Lung (tissue), 12 donors: Measurements from ENCODE around the gene MSLN. TPM values are rescaled to one million over a fixed set of nuclear protein-coding genes. Genes with fewer than 3 reads are reported as not detected.
A peak's percentile ranks its signal among the peaks of the same experiment; 100 is the strongest.

Experiments
- ATAC-seq: fragments of 200-7000 bp; cut with Tn5 transposase; one replicate; pipeline ENCODE4 v1.9.1; 2020; ENCODE audit warnings: moderate number of reproducible peaks; ENCODE audit not compliant: insufficient read depth, low FRiP score
- DNase-seq, 3 donors: peaks; one replicate each; pipeline ENCODE4 v3.0.0-alpha.2; 2013 to 2017
- H3K27ac ChIP-seq, 2 donors: one replicate each; pipeline ENCODE4 v1.5.1; 2013; ENCODE audit warnings: mild to moderate bottlenecking in 2 of 2, moderate library complexity in 2 of 2, control low read depth in 1 of 2, inconsistent platforms in 1 of 2, low read depth in 1 of 2, low read length in 1 of 2
- H3K27me3 ChIP-seq, 3 donors: one replicate each; pipeline ENCODE4 v1.5.1; 2013; ENCODE audit warnings: low read length in 2 of 3; ENCODE audit not compliant: control insufficient read depth in 3 of 3, insufficient read depth in 3 of 3
- H3K36me3 ChIP-seq, 4 donors: one replicate each; pipeline ENCODE4 v1.5.1; 2013; ENCODE audit warnings: low read length in 4 of 4, mild to moderate bottlenecking in 1 of 4, moderate library complexity in 1 of 4; ENCODE audit not compliant: control insufficient read depth in 4 of 4, insufficient read depth in 4 of 4
- H3K4me1 ChIP-seq, 5 donors: one replicate each; pipeline ENCODE4 v1.5.1; 2013; ENCODE audit warnings: low read length in 5 of 5, mild to moderate bottlenecking in 2 of 5, moderate library complexity in 1 of 5; ENCODE audit not compliant: control insufficient read depth in 5 of 5, insufficient read depth in 5 of 5
- H3K4me3 ChIP-seq: one replicate; pipeline ENCODE4 v1.5.1; 2013; ENCODE audit warnings: mild to moderate bottlenecking, control low read depth, moderate library complexity
- H3K9ac ChIP-seq, 2 donors: one replicate each; pipeline ENCODE4 v1.5.1; 2013; ENCODE audit warnings: low read length in 2 of 2, control low read depth in 1 of 2; ENCODE audit not compliant: insufficient read depth in 1 of 2
- H3K9me3 ChIP-seq, 4 donors: one replicate each; pipeline ENCODE4 v1.5.1; 2013; ENCODE audit warnings: low read length in 3 of 4, mild to moderate bottlenecking in 1 of 4, moderate library complexity in 1 of 4; ENCODE audit not compliant: control insufficient read depth in 4 of 4, insufficient read depth in 3 of 4
- WGBS, 2 donors: extraction: QIAGEN DNeasy Blood & Tissue Kit; methylation state at CpG; one replicate each; pipeline ENCODE4 v1.1.7; 2013; 5-methylcytosine and 5-hydroxymethylcytosine counted together
- polyA plus RNA-seq, 2 donors: library from polyadenylated mRNA; stranded (reverse); fragments of 200-250 nt; gene quantifications; one replicate each; pipeline ENCODE4 v1.2.1, GENCODE V29; 2013
- total RNA-seq, 2 donors: library from RNA; depleted of rRNA in 1 of 2; stranded (reverse); fragments of >200 nt in 1 of 2; gene quantifications; one replicate each; pipeline ENCODE4 v1.2.1, GENCODE V29; 2014 to 2021
- TF ChIP-seq, protein P1 (sequence below): IDR thresholded peaks from 2 replicates; pipeline ENCODE4 v1.5.1; 2012; ENCODE audit warnings: mild to moderate bottlenecking; ENCODE audit errors: control extremely low read depth, extremely low read depth
- donor health status: control.
- donor health status: control.
- donor health status: Bipolar disorder and iron deficiency.
- donor health status: healthy.
- donor health status: DM: yes; HTN: yes; CAD: no.

Gene MSLN
- total and polyA plus RNA-seq, 4 donors: 98.8 to 155 (median 120) TPM

GRCh38 chr16:718389-718788 lies 42.1 kb upstream of the MSLN start:
- H3K36me3 ChIP-seq: no peaks in the 10 kb centered on the region
- H3K4me3 ChIP-seq: no peak overlapping the region
- no peaks in the 10 kb centered on the region for H3K9me3 ChIP-seq
- TF ChIP-seq, protein P1, sequence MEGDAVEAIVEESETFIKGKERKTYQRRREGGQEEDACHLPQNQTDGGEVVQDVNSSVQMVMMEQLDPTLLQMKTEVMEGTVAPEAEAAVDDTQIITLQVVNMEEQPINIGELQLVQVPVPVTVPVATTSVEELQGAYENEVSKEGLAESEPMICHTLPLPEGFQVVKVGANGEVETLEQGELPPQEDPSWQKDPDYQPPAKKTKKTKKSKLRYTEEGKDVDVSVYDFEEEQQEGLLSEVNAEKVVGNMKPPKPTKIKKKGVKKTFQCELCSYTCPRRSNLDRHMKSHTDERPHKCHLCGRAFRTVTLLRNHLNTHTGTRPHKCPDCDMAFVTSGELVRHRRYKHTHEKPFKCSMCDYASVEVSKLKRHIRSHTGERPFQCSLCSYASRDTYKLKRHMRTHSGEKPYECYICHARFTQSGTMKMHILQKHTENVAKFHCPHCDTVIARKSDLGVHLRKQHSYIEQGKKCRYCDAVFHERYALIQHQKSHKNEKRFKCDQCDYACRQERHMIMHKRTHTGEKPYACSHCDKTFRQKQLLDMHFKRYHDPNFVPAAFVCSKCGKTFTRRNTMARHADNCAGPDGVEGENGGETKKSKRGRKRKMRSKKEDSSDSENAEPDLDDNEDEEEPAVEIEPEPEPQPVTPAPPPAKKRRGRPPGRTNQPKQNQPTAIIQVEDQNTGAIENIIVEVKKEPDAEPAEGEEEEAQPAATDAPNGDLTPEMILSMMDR: no peak
- peaks cover 0 to 9% (median 0%) of the 10 kb centered on the region in 3 donors for H3K27me3 ChIP-seq
- ATAC-seq (no peak), DNase-seq (no peak)
- no peak overlapping the region for H3K9ac ChIP-seq
- H3K27ac ChIP-seq: no peak overlapping the region
- WGBS, 2 donors: 89 to 93% methylated on average over 9 of the region's 9 CpGs
- peaks cover 0 to 30% (median 13%) of the 10 kb centered on the region in 5 donors for H3K4me1 ChIP-seq

- Histone ChIP-seq H3K4me1 (peaks cover 0 to 30% (median 13%) of the 10 kb centered on the region in 5 donors), H3K9ac (no peak overlapping the region), H3K36me3 (no peaks in the 10 kb centered on the region), H3K9me3 (no peaks in the 10 kb centered on the region), H3K27ac (no peak overlapping the region), H3K4me3 (no peak overlapping the region), H3K27me3 (peaks cover 0 to 9% (median 0%) of the 10 kb centered on the region in 3 donors)
- WGBS, 2 donors: 77 to 79% methylated on average over 6 of the region's 6 CpGs
- ATAC-seq (no peak), DNase-seq (no peak)
- TF ChIP-seq, protein P1: no peak
These were observed 41.6 kb upstream of the MSLN start for GRCh38 chr16:718922-719321.

GRCh38 chr16:719815-720446 lies 40.6 kb upstream of the MSLN start:
- TF ChIP-seq, protein P1: no peak
- peaks cover 0 to 9% (median 0%) of the 10 kb centered on the region in 3 donors for H3K27me3 ChIP-seq
- no peak for ATAC-seq
- no peaks in the 10 kb centered on the region for H3K36me3 ChIP-seq
- no peak overlapping the region for H3K9ac ChIP-seq
- DNase-seq: no peak
- H3K4me1 ChIP-seq: peaks cover 0 to 30% (median 13%) of the 10 kb centered on the region in 5 donors
- WGBS, 2 donors: 11 to 12% methylated on average over 16 of the region's 16 CpGs
- H3K4me3 ChIP-seq: no peak overlapping the region
- peak overlapping the region in 1 of 2 donors; percentile 91 for H3K27ac ChIP-seq
- H3K9me3 ChIP-seq: no peaks in the 10 kb centered on the region
